Suprapubic skin (tissue), 4 donors: ENCODE measurements around the gene TSPAN17. TPM values are rescaled to one million over a fixed set of nuclear protein-coding genes. Genes with fewer than 3 reads are reported as not detected.
A peak's percentile ranks its signal among the peaks of the same experiment; 100 is the strongest.

Source experiments
- DNase-seq, 2 donors: peaks; one replicate each; pipeline ENCODE4 v3.0.0-alpha.2; 2019; ENCODE audit warnings: low spot score in 2 of 2
- H3K27ac ChIP-seq: fragments of 200-600 bp; sonication (generic); one replicate; pipeline ENCODE4 v1.5.1; 2019
- H3K27me3 ChIP-seq: fragments of 200-600 bp; sonication (generic); one replicate; pipeline ENCODE4 v1.5.1; 2019
- H3K36me3 ChIP-seq: fragments of 200-600 bp; sonication (generic); one replicate; pipeline ENCODE4 v1.5.1; 2019
- H3K4me1 ChIP-seq: fragments of 200-600 bp; sonication (generic); one replicate; pipeline ENCODE4 v1.5.1; 2019
- H3K4me3 ChIP-seq: fragments of 200-600 bp; sonication (generic); one replicate; pipeline ENCODE4 v1.5.1; 2019; ENCODE audit warnings: mild to moderate bottlenecking
- H3K9me3 ChIP-seq: fragments of 200-600 bp; sonication (generic); one replicate; pipeline ENCODE4 v1.5.1; 2019
- CTCF ChIP-seq, 2 donors: fragments of 200-600 bp in 1 of 2; fragments of 450-650 bp in 1 of 2; sonication (generic) in 1 of 2; IDR thresholded peaks; one replicate each; pipeline ENCODE4 v1.5.1; 2016 to 2019; ENCODE audit warnings: antibody characterized with exemption in 2 of 2, mild to moderate bottlenecking in 1 of 2, moderate library complexity in 1 of 2
- EP300 ChIP-seq: sonication (generic); formaldehyde crosslinking; IDR thresholded peaks from one replicate; pipeline ENCODE4 v1.6.1; 2017; ENCODE audit warnings: antibody characterized with exemption
- POLR2A ChIP-seq, 2 donors: fragments of 450-650 bp; IDR thresholded peaks; one replicate each; pipeline ENCODE4 v1.6.1; 2017; ENCODE audit warnings: antibody characterized with exemption in 2 of 2, mild to moderate bottlenecking in 2 of 2, moderate library complexity in 2 of 2
- POLR2AphosphoS5 ChIP-seq, 3 donors: sonication (generic); formaldehyde crosslinking; IDR thresholded peaks; one replicate each; pipeline ENCODE4 v1.6.1; 2017; ENCODE audit warnings: antibody characterized with exemption in 3 of 3
- WGBS: methylation state at CpG from one replicate; pipeline ENCODE4 v1.1.5; 2018; 5-methylcytosine and 5-hydroxymethylcytosine counted together
- total RNA-seq, 4 donors: library from RNA; depleted of rRNA; stranded (reverse); fragments of >200 nt; gene quantifications; one replicate each; pipeline ENCODE4 v1.1.0, GENCODE V29; 2016

The TSPAN17 gene
- total RNA-seq, 4 donors from 2014 or later = 14.6 to 22.3 (median 17.7) TPM

DNA sequence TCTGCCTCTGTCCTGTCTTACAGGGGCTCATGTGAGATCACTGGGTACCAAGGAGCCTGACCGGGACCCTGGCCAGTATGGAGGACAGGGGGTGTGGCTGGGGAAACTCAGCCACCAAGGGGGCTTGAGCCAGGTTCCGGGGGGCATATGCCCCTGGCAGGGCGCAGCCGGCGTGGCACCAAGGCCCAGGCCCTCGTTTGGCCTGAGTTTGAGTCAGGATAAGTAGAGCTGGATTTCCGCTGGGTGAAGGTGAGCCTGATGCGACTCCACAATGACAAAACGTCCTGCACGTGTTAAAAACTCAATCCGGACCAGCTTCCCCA lies 616 bp upstream of the TSPAN17 start:
- no peak overlapping the region for H3K27ac ChIP-seq
- no peaks in the 10 kb centered on the region for H3K9me3 ChIP-seq
- 66% methylated on average over 2 of the region's 11 CpGs for WGBS
- no peaks in the 10 kb centered on the region for H3K36me3 ChIP-seq
- H3K27me3 ChIP-seq = no peaks in the 10 kb centered on the region
- DNase-seq = no peak
- peaks cover 29% of the 10 kb centered on the region for H3K4me1 ChIP-seq
- TF ChIP-seq POLR2A (IDR thresholded peaks at IDR 0.05) = no peak
- TF ChIP-seq POLR2AphosphoS5 (IDR thresholded peaks at IDR 0.05) = no peak
- TF ChIP-seq EP300 = no peak
- no peak for TF ChIP-seq CTCF (IDR thresholded peaks at IDR 0.05)
- H3K4me3 ChIP-seq = peak overlapping the region; percentile 73

GRCh38 chr5:176647843-176648473 lies 674 bp downstream of the TSPAN17 start:
- Histone ChIP-seq H3K9me3 (no peaks in the 10 kb centered on the region), H3K4me1 (peaks cover 29% of the 10 kb centered on the region), H3K36me3 (peaks cover 3% of the 10 kb centered on the region), H3K27ac (peak overlapping the region; percentile 69), H3K27me3 (no peaks in the 10 kb centered on the region), H3K4me3 (peak overlapping the region; percentile 73)
- 11% methylated on average over 10 of the region's 20 CpGs for WGBS
- TF ChIP-seq CTCF (IDR thresholded peaks at IDR 0.05) (no peak), EP300 (no peak), POLR2A (IDR thresholded peaks at IDR 0.05) (no peak), POLR2AphosphoS5 (IDR thresholded peaks at IDR 0.05) (no peak)
- DNase-seq = peak in 1 of 2 donors; percentile 86

DNA sequence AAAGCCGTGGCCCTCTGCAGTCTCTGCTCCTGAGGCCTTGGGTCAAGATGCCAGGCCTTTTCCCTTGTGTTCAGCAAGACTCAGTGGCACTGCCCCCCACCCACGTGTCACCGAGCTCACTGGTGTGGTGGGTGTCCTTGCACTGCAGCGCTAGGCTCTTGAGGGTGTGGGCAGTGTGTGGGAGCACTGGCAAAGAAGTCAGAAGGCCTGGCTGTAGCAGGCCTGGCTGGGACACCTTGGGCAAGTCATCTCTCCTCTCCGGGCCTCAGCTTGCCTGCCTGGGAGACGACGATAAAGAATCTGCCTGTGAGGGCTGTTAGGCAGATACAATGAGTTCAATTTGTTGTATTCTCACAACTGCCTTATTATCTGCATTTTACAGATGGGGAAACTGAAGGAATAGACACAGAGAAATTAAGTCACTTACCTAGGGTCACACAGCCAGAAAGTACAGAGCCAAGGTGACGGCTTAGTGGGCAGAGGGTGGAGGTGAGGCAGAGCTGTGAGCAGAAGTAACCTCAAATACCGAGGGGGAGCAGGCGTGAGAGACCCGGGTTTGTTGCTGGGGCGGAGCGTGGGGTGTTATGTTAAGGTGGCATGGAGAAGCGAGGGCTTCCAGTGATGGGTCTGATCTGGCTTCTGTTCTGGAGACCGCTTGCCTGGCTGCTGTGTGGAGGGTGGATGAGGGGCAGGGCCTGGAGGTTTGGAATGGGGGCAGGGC lies 1.4 kb downstream of the TSPAN17 start:
- Histone ChIP-seq H3K27me3 (no peaks in the 10 kb centered on the region), H3K4me3 (peak overlapping the region; percentile 73), H3K4me1 (peaks cover 29% of the 10 kb centered on the region), H3K27ac (no peak overlapping the region), H3K9me3 (no peaks in the 10 kb centered on the region), H3K36me3 (peaks cover 5% of the 10 kb centered on the region)
- no peak for TF ChIP-seq CTCF (IDR thresholded peaks at IDR 0.05)
- TF ChIP-seq POLR2AphosphoS5 (IDR thresholded peaks at IDR 0.05) = no peak
- TF ChIP-seq EP300 = no peak
- no peak for TF ChIP-seq POLR2A (IDR thresholded peaks at IDR 0.05)
- 68% methylated on average over 15 of the region's 15 CpGs for WGBS
- DNase-seq = no peak

GRCh38 chr5:176650354-176650884 lies 3.1 kb downstream of the TSPAN17 start:
- WGBS = 78% methylated on average over 8 of the region's 8 CpGs
- peaks cover 29% of the 10 kb centered on the region for H3K4me1 ChIP-seq

More at GRCh38 chr5:176650354-176650884, 3.1 kb downstream of the TSPAN17 start:
- Histone ChIP-seq H3K36me3 (peaks cover 19% of the 10 kb centered on the region), H3K9me3 (no peaks in the 10 kb centered on the region), H3K27me3 (no peaks in the 10 kb centered on the region), H3K27ac (no peak overlapping the region), H3K4me3 (no peak overlapping the region)
- no peak for TF ChIP-seq POLR2A (IDR thresholded peaks at IDR 0.05)
- TF ChIP-seq POLR2AphosphoS5 (IDR thresholded peaks at IDR 0.05) = no peak
- no peak for TF ChIP-seq EP300
- TF ChIP-seq CTCF (IDR thresholded peaks at IDR 0.05) = no peak
- DNase-seq = no peak
